Parathyroid adenoma (tissue), 2 donors: ENCODE results near the gene EXOC4.

Experiments used
- H2AFZ ChIP-seq: fragments of 300-600 bp; sonication (generic); one replicate; pipeline ENCODE4 v1.7.0; 2017; ENCODE audit warnings: antibody characterized with exemption, mild to moderate bottlenecking
- H3K27ac ChIP-seq: fragments of 300-600 bp; sonication (generic); one replicate; pipeline ENCODE4 v1.7.0; 2017
- H3K27me3 ChIP-seq: fragments of 300-600 bp; sonication (generic); one replicate; pipeline ENCODE4 v1.7.0; 2017; ENCODE audit warnings: low read length; ENCODE audit not compliant: control insufficient read depth, insufficient read depth
- H3K36me3 ChIP-seq: fragments of 300-600 bp; sonication (generic); one replicate; pipeline ENCODE4 v1.7.0; 2017; ENCODE audit warnings: low read length; ENCODE audit not compliant: control insufficient read depth, insufficient read depth
- H3K4me1 ChIP-seq: fragments of 300-600 bp; sonication (generic); one replicate; pipeline ENCODE4 v1.7.0; 2017; ENCODE audit warnings: control low read depth
- H3K4me2 ChIP-seq: fragments of 300-600 bp; sonication (generic); one replicate; pipeline ENCODE4 v1.7.0; 2017; ENCODE audit warnings: low read length
- H3K4me3 ChIP-seq: fragments of 300-600 bp; sonication (generic); one replicate; pipeline ENCODE4 v1.7.0; 2017; ENCODE audit warnings: low read depth, low read length
- H3K79me2 ChIP-seq: fragments of 300-600 bp; sonication (generic); one replicate; pipeline ENCODE4 v1.7.0; 2017; ENCODE audit warnings: control low read depth
- H3K9ac ChIP-seq: fragments of 300-600 bp; sonication (generic); one replicate; pipeline ENCODE4 v1.7.0; 2017; ENCODE audit warnings: mild to moderate bottlenecking
- H3K9me3 ChIP-seq: fragments of 300-600 bp; sonication (generic); one replicate; pipeline ENCODE4 v1.7.0; 2017; ENCODE audit warnings: low read length; ENCODE audit not compliant: control insufficient read depth
- TF ChIP-seq, protein P1 (sequence below): fragments of 300-600 bp; sonication (generic); IDR thresholded peaks from one replicate; pipeline ENCODE4 v1.7.0; 2017; ENCODE audit warnings: antibody characterized with exemption, mild to moderate bottlenecking
- donor health status: primary hyperparathyroidism.

Gene EXOC4

GRCh38 chr7:133303372-133303771 is 50.5 kb downstream of the EXOC4 start:
- Histone ChIP-seq H3K9ac (no peak overlapping the region), H3K36me3 (no peaks in the 10 kb centered on the region), H3K4me3 (no peak overlapping the region), H3K9me3 (no peaks in the 10 kb centered on the region), H3K4me2 (no peak overlapping the region), H2AFZ (no peak overlapping the region), H3K79me2 (peaks cover 3% of the 10 kb centered on the region), H3K27ac (no peak overlapping the region), H3K27me3 (no peaks in the 10 kb centered on the region), H3K4me1 (peaks cover 5% of the 10 kb centered on the region)
- TF ChIP-seq, protein P1, sequence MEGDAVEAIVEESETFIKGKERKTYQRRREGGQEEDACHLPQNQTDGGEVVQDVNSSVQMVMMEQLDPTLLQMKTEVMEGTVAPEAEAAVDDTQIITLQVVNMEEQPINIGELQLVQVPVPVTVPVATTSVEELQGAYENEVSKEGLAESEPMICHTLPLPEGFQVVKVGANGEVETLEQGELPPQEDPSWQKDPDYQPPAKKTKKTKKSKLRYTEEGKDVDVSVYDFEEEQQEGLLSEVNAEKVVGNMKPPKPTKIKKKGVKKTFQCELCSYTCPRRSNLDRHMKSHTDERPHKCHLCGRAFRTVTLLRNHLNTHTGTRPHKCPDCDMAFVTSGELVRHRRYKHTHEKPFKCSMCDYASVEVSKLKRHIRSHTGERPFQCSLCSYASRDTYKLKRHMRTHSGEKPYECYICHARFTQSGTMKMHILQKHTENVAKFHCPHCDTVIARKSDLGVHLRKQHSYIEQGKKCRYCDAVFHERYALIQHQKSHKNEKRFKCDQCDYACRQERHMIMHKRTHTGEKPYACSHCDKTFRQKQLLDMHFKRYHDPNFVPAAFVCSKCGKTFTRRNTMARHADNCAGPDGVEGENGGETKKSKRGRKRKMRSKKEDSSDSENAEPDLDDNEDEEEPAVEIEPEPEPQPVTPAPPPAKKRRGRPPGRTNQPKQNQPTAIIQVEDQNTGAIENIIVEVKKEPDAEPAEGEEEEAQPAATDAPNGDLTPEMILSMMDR = no peak

- peaks cover 3% of the 10 kb centered on the region for H3K79me2 ChIP-seq
- H3K9me3 ChIP-seq = no peaks in the 10 kb centered on the region
- TF ChIP-seq, protein P1 = no peak
- H3K27me3 ChIP-seq = no peaks in the 10 kb centered on the region
- H3K9ac ChIP-seq = no peak overlapping the region
- H3K4me2 ChIP-seq = no peak overlapping the region
- H2AFZ ChIP-seq = no peak overlapping the region
- H3K4me1 ChIP-seq = peaks cover 5% of the 10 kb centered on the region
- no peak overlapping the region for H3K4me3 ChIP-seq
- no peaks in the 10 kb centered on the region for H3K36me3 ChIP-seq
- no peak overlapping the region for H3K27ac ChIP-seq
Observed at GRCh38 chr7:133303931-133304330, 51.1 kb downstream of the EXOC4 start.

DNA sequence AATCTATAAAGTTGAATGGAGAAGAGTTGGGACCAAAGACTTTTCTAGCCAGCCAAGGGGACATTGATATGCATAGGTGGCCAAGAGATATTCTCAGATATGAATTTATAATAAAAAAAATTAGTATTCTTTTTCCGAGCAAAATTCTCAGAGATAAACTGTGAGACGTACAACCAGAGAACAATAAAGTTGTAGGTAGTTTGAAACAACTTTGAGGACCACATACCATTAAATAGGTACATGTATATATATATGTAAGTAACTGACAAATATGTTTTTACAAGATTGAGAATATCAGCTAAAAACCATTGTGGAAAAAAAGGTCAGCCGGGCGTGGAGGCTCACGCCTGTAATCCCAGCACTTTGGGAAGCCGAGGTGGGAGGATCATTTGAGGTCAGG is 56.5 kb downstream of the EXOC4 start:
- H3K9me3 ChIP-seq = no peaks in the 10 kb centered on the region
- no peak overlapping the region for H3K27ac ChIP-seq
- TF ChIP-seq, protein P1 = no peak
- no peak overlapping the region for H3K4me2 ChIP-seq
- H3K27me3 ChIP-seq = no peaks in the 10 kb centered on the region
- no peak overlapping the region for H3K4me3 ChIP-seq
- no peaks in the 10 kb centered on the region for H3K79me2 ChIP-seq
- H2AFZ ChIP-seq = no peak overlapping the region
- H3K36me3 ChIP-seq = no peaks in the 10 kb centered on the region
- H3K9ac ChIP-seq = no peak overlapping the region
- H3K4me1 ChIP-seq = no peaks in the 10 kb centered on the region

GRCh38 chr7:133310232-133310862 is 57.5 kb downstream of the EXOC4 start:
- no peaks in the 10 kb centered on the region for H3K27me3 ChIP-seq
- no peak overlapping the region for H2AFZ ChIP-seq
- no peak overlapping the region for H3K9ac ChIP-seq
- no peak overlapping the region for H3K4me2 ChIP-seq
- H3K36me3 ChIP-seq = no peaks in the 10 kb centered on the region
- no peak overlapping the region for H3K4me3 ChIP-seq
- TF ChIP-seq, protein P1 = no peak
- H3K9me3 ChIP-seq = no peaks in the 10 kb centered on the region
- H3K27ac ChIP-seq = no peak overlapping the region
- H3K79me2 ChIP-seq = no peaks in the 10 kb centered on the region
- no peaks in the 10 kb centered on the region for H3K4me1 ChIP-seq

- no peak overlapping the region for H3K9ac ChIP-seq
- H3K36me3 ChIP-seq = no peaks in the 10 kb centered on the region
- no peak overlapping the region for H2AFZ ChIP-seq
- H3K4me2 ChIP-seq = no peak overlapping the region
- no peaks in the 10 kb centered on the region for H3K9me3 ChIP-seq
- TF ChIP-seq, protein P1 = no peak
- H3K79me2 ChIP-seq = no peaks in the 10 kb centered on the region
- no peak overlapping the region for H3K4me3 ChIP-seq
- no peak overlapping the region for H3K27ac ChIP-seq
- no peaks in the 10 kb centered on the region for H3K27me3 ChIP-seq
- H3K4me1 ChIP-seq = no peaks in the 10 kb centered on the region
Observed at GRCh38 chr7:133313575-133313974, 60.7 kb downstream of the EXOC4 start.
